Colonic mucosa (tissue), 4 donors: ENCODE measurements around the gene DPH3. TPM values are rescaled to one million over a fixed set of nuclear protein-coding genes. Genes with fewer than 3 reads are reported as not detected.

Experiments
- DNase-seq: peaks from one replicate; pipeline ENCODE4 v3.0.0-alpha.2; 2020
- H3K27ac ChIP-seq: fragments of 200-600 bp; one replicate; pipeline ENCODE4 v1.8.0; 2021
- H3K27me3 ChIP-seq: fragments of 200-600 bp; one replicate; pipeline ENCODE4 v1.8.0; 2021
- H3K36me3 ChIP-seq: fragments of 200-600 bp; one replicate; pipeline ENCODE4 v1.8.0; 2021
- H3K4me1 ChIP-seq: fragments of 200-600 bp; one replicate; pipeline ENCODE4 v1.8.0; 2021; ENCODE audit warnings: mild to moderate bottlenecking
- H3K4me3 ChIP-seq: fragments of 200-600 bp; one replicate; pipeline ENCODE4 v1.8.0; 2021
- H3K9ac ChIP-seq, 2 donors: one replicate each; pipeline ENCODE4 v1.7.0; 2013; ENCODE audit warnings: control low read depth in 2 of 2, low read depth in 2 of 2, low read length in 2 of 2
- H3K9me3 ChIP-seq: fragments of 200-600 bp; one replicate; pipeline ENCODE4 v1.8.0; 2021
- CTCF ChIP-seq: fragments of 200-600 bp; IDR thresholded peaks from one replicate; pipeline ENCODE4 v1.8.0; 2022; ENCODE audit warnings: antibody characterized with exemption, mild to moderate bottlenecking
- intact Hi-C: fragments of 100-400 bp; cut with DNase I; formaldehyde crosslinking; loops from one replicate; pipeline ENCODE4 v1.14.1; 2022
- total RNA-seq, 2 donors: library from RNA; stranded (reverse); fragmentation: NEBNext Ultra II Directional in 1 of 2; extraction: Animal tissue kit (Norgen Biotek cat#: 25700) in 1 of 2; gene quantifications; one replicate each; pipeline ENCODE4 v1.2.1, GENCODE V29; 2021
- donor health status: healthy.
- donor health status: DM: no; HTN: no; CAD: no.
- donor health status: DM: no; HTN: no; CAD: no.

DPH3 gene
- total RNA-seq, 2 donors from 2014 or later = 15.4 to 23.4 TPM

DNA sequence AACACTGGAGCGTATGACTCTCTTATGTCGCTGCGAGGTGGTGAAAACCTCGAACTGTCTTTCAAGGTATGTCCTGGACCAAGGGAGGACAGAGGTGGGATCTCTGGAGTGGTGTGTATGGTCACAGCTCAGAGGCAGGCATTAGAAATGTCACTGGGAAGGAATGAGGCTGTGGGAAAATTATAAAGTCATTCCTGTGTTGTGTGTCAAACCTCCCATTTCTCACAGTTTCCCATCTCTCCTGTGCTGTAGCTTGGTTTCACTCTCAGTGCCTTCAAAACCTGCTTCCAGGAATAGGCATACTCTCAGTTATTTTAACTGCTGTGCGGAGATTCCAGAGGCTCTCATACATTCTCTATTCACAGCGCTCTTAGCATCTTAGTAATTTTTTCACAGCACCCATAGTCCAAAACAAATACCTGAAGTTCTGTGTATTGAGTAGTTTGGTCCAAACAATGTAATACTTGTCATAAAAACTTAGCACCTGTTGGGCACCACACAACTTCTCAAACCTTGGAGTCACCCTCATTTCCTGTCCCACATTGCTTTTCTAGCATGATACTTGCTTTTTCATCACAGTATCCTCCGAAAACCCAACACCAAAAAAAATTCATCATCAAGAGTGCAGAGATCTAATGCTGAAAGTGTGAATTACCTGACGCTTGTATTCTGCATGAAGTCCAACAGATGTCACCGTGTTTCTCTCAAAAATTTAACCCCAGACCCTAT lies 53.4 kb downstream of the DPH3 start:
- H3K9me3 ChIP-seq = no peaks in the 10 kb centered on the region
- no peaks in the 10 kb centered on the region for H3K36me3 ChIP-seq
- TF ChIP-seq CTCF = no peak
- H3K4me3 ChIP-seq = no peak overlapping the region
- intact Hi-C loops = no loop called here
- H3K27ac ChIP-seq = no peak overlapping the region
- no peak for DNase-seq
- H3K27me3 ChIP-seq = no peaks in the 10 kb centered on the region
- H3K9ac ChIP-seq = no peak overlapping the region
- H3K4me1 ChIP-seq = no peaks in the 10 kb centered on the region

Other genes starting within 250 kb of the DPH3 start
- gene GALNT15, start 90.3 kb downstream of the DPH3 start, total RNA-seq = 1 to 10 TPM; 2.1 to 4.5 TPM
- gene OXNAD1, start 269 bp upstream of the DPH3 start, total RNA-seq = 10 to 100 TPM; 23.4 to 26.2 TPM
- gene RFTN1, start 248.8 kb upstream of the DPH3 start, total RNA-seq = 10 to 100 TPM in 1 of 2 donors, 1 to 10 TPM in 1; 4.0 to 10.2 TPM